Measurements from ENCODE around the gene CORO2B. TPM values are rescaled to one million over a fixed set of nuclear protein-coding genes. Genes with fewer than 3 reads are reported as not detected.

The CORO2B gene
- total and polyA plus RNA-seq, 9 of the 15 experiments (the other 6 are each of a cell fraction or from before 2014, with no cell fraction given), result not detected

- CTCF ChIA-PET (ENCODE audit: low intra/inter-chr PET ratio), result no interaction called here
- Histone ChIP-seq H3K79me2 (ENCODE audit: control insufficient read depth, insufficient read depth, low read length) (no peaks in the 10 kb centered on the region), H3K27me3 (ENCODE audit: control insufficient read depth in 2 of 2, insufficient read depth in 2 of 2, low read length in 2 of 2) (peaks cover 10 to 44% of the 10 kb centered on the region in 2 experiments; a peak in 3 of 5 replicates), H3K4me1 (replicated peaks in 1 of 2; ENCODE audit: control insufficient read depth in 2 of 2, insufficient read depth in 2 of 2, low read length in 2 of 2) (no peaks in the 10 kb centered on the region), H3K4me3 (no peak overlapping the region), H3K36me3 (ENCODE audit: control insufficient read depth, insufficient read depth, low read length) (no peaks in the 10 kb centered on the region), H3K9me1 (ENCODE audit: control insufficient read depth, insufficient read depth, low read length) (no peaks in the 10 kb centered on the region), H2AFZ (ENCODE audit: low read depth, low read length) (no peak overlapping the region), H3K4me2 (ENCODE audit: insufficient read depth, low read length) (no peak overlapping the region), H4K20me1 (replicated peaks; ENCODE audit: control insufficient read depth, insufficient read depth, low read length) (no peaks in the 10 kb centered on the region), H3K27ac (ENCODE audit: extremely low read depth, low read depth, low read length) (no peak overlapping the region), H3K9ac (ENCODE audit: insufficient read depth in 1 of 2, low read depth in 2 of 2, low read length in 2 of 2) (no peak overlapping the region), H3K9me3 (replicated peaks; ENCODE audit: control insufficient read depth, insufficient read depth, low read depth, low read length) (no peaks in the 10 kb centered on the region)
- ATAC-seq (no peak), FAIRE-seq (no peak), DNase-seq (ENCODE audit: extremely low read depth in 1 of 4, low spot score in 3 of 4) (no peak)
- no TSS peak for BruUV-seq (replicated peaks)
- intact Hi-C loops (cut with micrococcal nuclease), result no loop called here
- in situ Hi-C loops (cut with MboI), result no loop called here
- no peak for TF ChIP-seq U2AF1 (optimal IDR thresholded peaks at IDR 0.05; ENCODE audit: low read depth, low read length)
- no peak for TF ChIP-seq FOXK1 (CRISPR knock-in tag; IDR thresholded peaks at IDR 0.05; ENCODE audit: borderline replicate concordance)
- no peak for TF ChIP-seq MAFK (IDR thresholded peaks at IDR 0.05; ENCODE audit: low read length)
- no peak for TF ChIP-seq PCBP2 (IDR thresholded peaks at IDR 0.05; ENCODE audit: low read depth, low read length, poor library complexity, severe bottlenecking)
- TF ChIP-seq HNRNPH1 (optimal IDR thresholded peaks at IDR 0.05; ENCODE audit: low read depth, low read length), result no peak
- TF ChIP-seq PCBP1 (IDR thresholded peaks at IDR 0.05; ENCODE audit: low read depth, low read length, poor library complexity, severe bottlenecking), result no peak
- WGBS (ENCODE audit: insufficient coverage, low coverage, missing lambda C conversion rate), result 0% methylated on average over 1 of the region's 1 CpG
- POLR2A ChIA-PET, result interaction anchor here (0.7 to 0.8 kb wide), 2 partner anchors 10 to 11 kb away, joined by 3 to 5 read pairs; no protein-coding TSS in a partner anchor
Measured at GRCh38 chr15:68593341-68593740, 14.5 kb downstream of the CORO2B start.

Data from K562 (cell line).